Brain microvascular endothelial cell (primary cell): ENCODE measurements around the gene CALHM2.

Experiments used
- DNase-seq: peaks from one replicate; pipeline ENCODE4 v3.0.0-alpha.2; 2020
- H3K27ac ChIP-seq: fragments of 250-450 bp; sonication (Bioruptor Pico); 2 replicates; pipeline ENCODE4 v1.5.1; 2020; ENCODE audit warnings: mild to moderate bottlenecking, moderate library complexity
- H3K27me3 ChIP-seq: fragments of 250-450 bp; sonication (Bioruptor Pico); replicated peaks from 2 replicates; pipeline ENCODE4 v1.5.1; 2020; ENCODE audit warnings: mild to moderate bottlenecking
- H3K36me3 ChIP-seq: fragments of 250-450 bp; sonication (Bioruptor Pico); replicated peaks from 2 replicates; pipeline ENCODE4 v1.5.1; 2020; ENCODE audit warnings: mild to moderate bottlenecking
- H3K4me3 ChIP-seq: 2 replicates; pipeline ENCODE4 v1.5.1; 2011; ENCODE audit warnings: low read depth, mild to moderate bottlenecking, control low read depth, low read length, moderate library complexity
- CTCF ChIP-seq: IDR thresholded peaks from 2 replicates; pipeline ENCODE4 v1.5.1; 2011; ENCODE audit warnings: low read depth, mild to moderate bottlenecking, moderate library complexity, low read length, control low read depth, inconsistent platforms; ENCODE audit errors: missing control alignments
- in situ Hi-C: cut with HindIII; loops from 2 replicates; pipeline ENCODE4 v1.10.0; 2017; ENCODE audit warnings: low sequenced_read_pairs, low pct_ligation_motif_present

Gene CALHM2

GRCh38 chr10:103451091-103451813 is 918 bp downstream of the CALHM2 start:
- no peak for TF ChIP-seq CTCF
- in situ Hi-C loops = loop anchor here (5.0 kb wide), 1 partner anchor 41 kb away; the partner anchor contains the start of gene NEURL1
- H3K27ac ChIP-seq = no peak overlapping the region
- no peak for DNase-seq
- peaks cover 22% of the 10 kb centered on the region for H3K36me3 ChIP-seq
- H3K4me3 ChIP-seq = peak overlapping the region; percentile 59
- no peaks in the 10 kb centered on the region for H3K27me3 ChIP-seq

GRCh38 chr10:103450201-103450695 is 1.9 kb downstream of the CALHM2 start:
- in situ Hi-C loops = loop anchor here (5.0 kb wide), 1 partner anchor 42 kb away; the partner anchor contains the start of gene NEURL1
- TF ChIP-seq CTCF = no peak
- no peak overlapping the region for H3K4me3 ChIP-seq

GRCh38 chr10:103449208-103450144 is 2.7 kb downstream of the CALHM2 start:
- no peak overlapping the region for H3K4me3 ChIP-seq
- in situ Hi-C loops = loop anchor here (5.0 kb wide), 1 partner anchor 43 kb away; the partner anchor contains the start of gene NEURL1
- H3K36me3 ChIP-seq = peaks cover 40% of the 10 kb centered on the region
- H3K27ac ChIP-seq = no peak overlapping the region
- H3K27me3 ChIP-seq = no peaks in the 10 kb centered on the region
- peak; percentile 14 for TF ChIP-seq CTCF
- no peak for DNase-seq

More at GRCh38 chr10:103450201-103450695, 1.9 kb downstream of the CALHM2 start:
- no peak overlapping the region for H3K27ac ChIP-seq
- H3K36me3 ChIP-seq = peaks cover 32% of the 10 kb centered on the region
- no peaks in the 10 kb centered on the region for H3K27me3 ChIP-seq
- no peak for DNase-seq

GRCh38 chr10:103448746-103449145 is 3.4 kb downstream of the CALHM2 start:
- DNase-seq = peak; percentile 76
- Histone ChIP-seq H3K4me3 (no peak overlapping the region), H3K27ac (no peak overlapping the region), H3K27me3 (no peaks in the 10 kb centered on the region), H3K36me3 (peaks cover 47% of the 10 kb centered on the region)
- TF ChIP-seq CTCF = no peak
- in situ Hi-C loops = no loop called here

GRCh38 chr10:103447187-103447586 is 5.0 kb downstream of the CALHM2 start:
- peaks cover 63% of the 10 kb centered on the region for H3K36me3 ChIP-seq
- in situ Hi-C loops = no loop called here
- no peak for DNase-seq
- H3K4me3 ChIP-seq = no peak overlapping the region
- TF ChIP-seq CTCF = no peak
- no peak overlapping the region for H3K27ac ChIP-seq
- H3K27me3 ChIP-seq = no peaks in the 10 kb centered on the region
